Measurements from ENCODE around the gene MEGF11.
"Not testable (repeated sequence)": the region's sequence is repeated elsewhere in the genome, so short reads cannot be mapped to it uniquely, and the experiment has no call there.

Gene MEGF11

DNA sequence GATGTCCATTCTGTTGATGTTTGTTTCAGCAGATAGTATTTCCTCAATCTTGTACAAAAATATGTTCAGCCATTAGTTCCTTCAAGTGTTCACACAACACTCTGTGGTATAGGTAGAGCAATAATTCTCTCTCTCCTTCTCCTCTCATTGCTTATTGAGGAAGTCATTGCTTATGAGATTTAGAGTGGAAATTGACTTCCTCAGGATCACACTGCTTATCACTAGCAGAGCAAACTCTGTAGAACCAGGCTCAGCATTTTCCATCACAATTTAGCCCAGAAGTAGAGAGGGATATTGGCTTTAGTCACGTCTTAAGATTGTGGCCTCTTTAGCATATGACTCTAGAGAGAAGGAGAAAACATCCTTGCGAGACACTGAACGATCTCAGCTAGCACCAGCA, 353.1 kb downstream of the MEGF11 start:
- no peak overlapping the region for H3K27ac Mint-ChIP-seq
- no peaks in the 10 kb centered on the region for H3K27me3 Mint-ChIP-seq (ENCODE audit: low read depth)
- no peak overlapping the region for H3K4me3 Mint-ChIP-seq
- H3K4me1 Mint-ChIP-seq (ENCODE audit: low read depth), result peaks cover 9% of the 10 kb centered on the region
- DNase-seq (ENCODE audit: low spot score), result no peak
- H3K9me3 Mint-ChIP-seq, result no peaks in the 10 kb centered on the region
- H3K36me3 Mint-ChIP-seq (ENCODE audit: low read depth), result peaks cover 20% of the 10 kb centered on the region

DNA sequence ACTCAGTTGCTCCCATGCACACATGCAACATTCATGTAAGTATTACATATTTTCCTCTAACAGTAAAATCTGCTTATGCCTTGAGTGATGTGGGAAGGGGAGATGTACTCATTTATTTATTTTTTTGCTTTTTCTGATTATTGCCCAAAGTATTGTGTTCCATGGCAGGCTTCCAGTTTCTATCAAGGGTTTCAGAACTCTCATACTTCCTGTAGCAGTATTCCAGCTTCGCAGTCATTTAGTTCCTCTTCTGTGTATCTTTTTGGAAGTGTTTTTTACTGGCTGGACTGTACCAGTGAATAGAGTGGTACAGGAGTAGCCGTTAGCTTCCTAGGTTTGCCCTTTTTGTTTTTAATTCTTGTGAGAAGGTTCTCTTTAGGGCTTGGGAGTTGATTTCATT, 357.3 kb downstream of the MEGF11 start:
- Mint-ChIP-seq H3K4me3 (no peak overlapping the region), H3K36me3 (ENCODE audit: low read depth) (peaks cover 25% of the 10 kb centered on the region), H3K27ac (no peak overlapping the region), H3K4me1 (ENCODE audit: low read depth) (peaks cover 2% of the 10 kb centered on the region), H3K9me3 (no peaks in the 10 kb centered on the region), H3K27me3 (ENCODE audit: low read depth) (no peaks in the 10 kb centered on the region)
- DNase-seq (ENCODE audit: low spot score), result no peak

- no peak for DNase-seq (ENCODE audit: low spot score)
- Mint-ChIP-seq H3K4me1 (ENCODE audit: low read depth) (peaks cover 16% of the 10 kb centered on the region), H3K27ac (no peak overlapping the region), H3K36me3 (ENCODE audit: low read depth) (peaks cover 38% of the 10 kb centered on the region), H3K4me3 (no peak overlapping the region), H3K27me3 (ENCODE audit: low read depth) (no peaks in the 10 kb centered on the region), H3K9me3 (no peaks in the 10 kb centered on the region)
Measured at GRCh38 chr15:65893060-65893459, 360.5 kb downstream of the MEGF11 start.

GRCh38 chr15:65888981-65889380, 364.6 kb downstream of the MEGF11 start:
- H3K4me3 Mint-ChIP-seq, result peak overlapping the region; percentile 24
- DNase-seq (ENCODE audit: low spot score), result peak; percentile 27
- H3K9me3 Mint-ChIP-seq, result peaks cover 2% of the 10 kb centered on the region
- no peak overlapping the region for H3K27ac Mint-ChIP-seq
- H3K36me3 Mint-ChIP-seq (ENCODE audit: low read depth), result peaks cover 68% of the 10 kb centered on the region
- peaks cover 47% of the 10 kb centered on the region for H3K4me1 Mint-ChIP-seq (ENCODE audit: low read depth)
- no peaks in the 10 kb centered on the region for H3K27me3 Mint-ChIP-seq (ENCODE audit: low read depth)

DNA sequence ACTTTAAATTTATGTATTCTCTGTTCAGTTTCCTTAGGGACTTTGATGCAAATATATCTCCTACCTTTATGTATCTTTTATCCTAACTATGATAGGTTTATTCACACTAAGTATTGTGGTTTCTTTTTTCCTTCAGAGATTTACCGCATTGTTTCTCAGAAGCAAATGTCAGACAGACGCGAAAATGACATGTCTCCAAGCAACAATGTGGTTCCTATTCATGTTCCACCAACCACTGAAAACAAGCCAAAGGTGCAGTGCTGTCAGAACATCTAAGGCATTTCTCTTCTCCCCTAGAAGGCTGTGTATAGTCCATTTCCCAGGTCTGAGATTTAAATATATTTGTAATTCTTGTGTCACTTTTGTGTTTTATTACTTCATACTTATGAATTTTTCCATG, 366.0 kb downstream of the MEGF11 start:
- Mint-ChIP-seq H3K27ac (peak overlapping the region; percentile 85), H3K27me3 (ENCODE audit: low read depth) (no peaks in the 10 kb centered on the region), H3K4me3 (peak overlapping the region; percentile 69), H3K9me3 (peaks cover 2% of the 10 kb centered on the region), H3K4me1 (ENCODE audit: low read depth) (peaks cover 55% of the 10 kb centered on the region), H3K36me3 (ENCODE audit: low read depth) (peaks cover 75% of the 10 kb centered on the region)
- DNase-seq (ENCODE audit: low spot score), result peak; percentile 63

DNA sequence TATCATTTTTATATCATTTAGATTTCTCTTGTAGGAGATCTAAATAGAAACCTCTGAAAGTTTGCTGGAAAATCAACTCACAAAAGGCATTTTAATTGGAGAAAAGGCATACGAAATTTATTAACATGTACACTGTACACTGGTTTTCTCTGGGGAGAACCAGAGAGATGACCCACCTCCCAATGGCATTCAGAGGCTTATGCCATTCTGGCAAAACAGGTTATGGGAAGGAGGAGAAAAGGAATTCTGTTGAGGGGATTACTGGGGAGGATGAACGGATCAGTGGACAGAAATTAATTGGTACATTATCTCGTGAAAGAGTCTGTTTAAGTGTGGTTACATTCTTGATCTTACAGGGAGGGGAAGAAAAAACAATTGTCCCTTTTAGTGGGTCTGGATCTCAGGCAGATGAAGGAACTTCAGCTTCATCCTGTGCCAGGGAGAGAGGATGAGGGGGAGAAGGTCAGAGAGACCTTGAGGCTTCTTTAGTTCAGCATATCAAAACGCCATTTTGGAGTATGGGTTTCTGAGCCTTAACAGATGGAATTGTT, 367.8 kb downstream of the MEGF11 start:
- Mint-ChIP-seq H3K36me3 (ENCODE audit: low read depth) (peaks cover 76% of the 10 kb centered on the region), H3K4me1 (ENCODE audit: low read depth) (peaks cover 68% of the 10 kb centered on the region), H3K27me3 (ENCODE audit: low read depth) (no peaks in the 10 kb centered on the region), H3K9me3 (peaks cover 2% of the 10 kb centered on the region), H3K4me3 (no peak overlapping the region), H3K27ac (no peak overlapping the region)
- DNase-seq (ENCODE audit: low spot score), result no peak

GRCh38 chr15:65884511-65884910, 369.0 kb downstream of the MEGF11 start:
- H3K4me3 Mint-ChIP-seq, result peak overlapping the region; percentile 19
- H3K4me1 Mint-ChIP-seq (ENCODE audit: low read depth), result peaks cover 68% of the 10 kb centered on the region
- no peak for DNase-seq (ENCODE audit: low spot score)
- peaks cover 2% of the 10 kb centered on the region for H3K9me3 Mint-ChIP-seq
- H3K27me3 Mint-ChIP-seq (ENCODE audit: low read depth), result no peaks in the 10 kb centered on the region
- peaks cover 77% of the 10 kb centered on the region for H3K36me3 Mint-ChIP-seq (ENCODE audit: low read depth)
- H3K27ac Mint-ChIP-seq, result peak overlapping the region; percentile 41

- Mint-ChIP-seq H3K27me3 (ENCODE audit: low read depth) (no peaks in the 10 kb centered on the region), H3K4me3 (peak overlapping the region; percentile 7), H3K36me3 (ENCODE audit: low read depth) (peaks cover 72% of the 10 kb centered on the region), H3K27ac (no peak overlapping the region), H3K9me3 (peaks cover 2% of the 10 kb centered on the region), H3K4me1 (ENCODE audit: low read depth) (peaks cover 60% of the 10 kb centered on the region)
- no peak for DNase-seq (ENCODE audit: low spot score)
Measured at GRCh38 chr15:65883571-65883970, 370.0 kb downstream of the MEGF11 start.

- Mint-ChIP-seq H3K27ac (peak overlapping the region; percentile 70), H3K4me1 (ENCODE audit: low read depth) (peaks cover 50% of the 10 kb centered on the region), H3K27me3 (ENCODE audit: low read depth) (no peaks in the 10 kb centered on the region), H3K36me3 (ENCODE audit: low read depth) (peaks cover 68% of the 10 kb centered on the region), H3K4me3 (peak overlapping the region; percentile 28), H3K9me3 (no peaks in the 10 kb centered on the region)
- DNase-seq (ENCODE audit: low spot score), result no peak
Measured at GRCh38 chr15:65881766-65882434, 371.6 kb downstream of the MEGF11 start.

DNA sequence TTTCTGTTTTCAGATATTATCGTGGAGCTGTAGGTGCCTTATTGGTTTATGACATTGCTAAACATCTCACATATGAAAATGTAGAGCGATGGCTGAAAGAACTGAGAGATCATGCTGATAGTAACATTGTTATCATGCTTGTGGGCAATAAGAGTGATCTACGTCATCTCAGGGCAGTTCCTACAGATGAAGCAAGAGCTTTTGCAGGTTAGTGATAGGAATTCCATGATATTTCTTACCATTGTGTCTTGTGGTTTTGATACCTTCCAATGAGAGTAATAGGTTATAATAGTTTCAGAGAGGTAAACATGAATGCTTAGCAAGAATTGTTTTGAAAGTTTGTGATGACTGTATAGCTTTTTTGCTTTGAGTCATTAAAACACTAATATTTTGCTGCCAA, 375.8 kb downstream of the MEGF11 start:
- no peak for DNase-seq (ENCODE audit: low spot score)
- no peaks in the 10 kb centered on the region for H3K9me3 Mint-ChIP-seq
- H3K27ac Mint-ChIP-seq, result peak overlapping the region; percentile 58
- H3K36me3 Mint-ChIP-seq (ENCODE audit: low read depth), result peaks cover 45% of the 10 kb centered on the region
- no peak overlapping the region for H3K4me3 Mint-ChIP-seq
- no peaks in the 10 kb centered on the region for H3K27me3 Mint-ChIP-seq (ENCODE audit: low read depth)
- H3K4me1 Mint-ChIP-seq (ENCODE audit: low read depth), result peaks cover 26% of the 10 kb centered on the region

DNA sequence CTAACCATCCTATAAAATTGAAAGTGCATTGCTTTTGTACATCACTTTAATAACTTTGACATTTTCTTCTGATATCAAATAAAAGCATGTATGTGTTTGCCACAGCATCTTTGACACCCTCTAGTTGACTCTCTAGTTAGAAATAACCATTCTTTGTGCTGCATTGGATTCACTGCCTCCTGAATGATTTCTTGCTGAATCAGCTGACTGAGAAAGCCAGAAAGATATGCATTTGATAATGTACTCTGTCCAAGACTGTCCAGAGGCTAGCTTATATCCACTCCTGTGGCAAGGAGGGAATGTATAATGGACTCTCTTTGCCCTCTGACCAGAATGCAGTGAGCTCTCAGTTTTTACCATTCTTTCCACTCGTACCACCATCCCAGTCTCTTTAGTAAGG, 378.1 kb downstream of the MEGF11 start:
- Mint-ChIP-seq H3K27ac (no peak overlapping the region), H3K27me3 (ENCODE audit: low read depth) (no peaks in the 10 kb centered on the region), H3K9me3 (no peaks in the 10 kb centered on the region), H3K36me3 (ENCODE audit: low read depth) (peaks cover 39% of the 10 kb centered on the region), H3K4me3 (no peak overlapping the region), H3K4me1 (ENCODE audit: low read depth) (peaks cover 25% of the 10 kb centered on the region)
- DNase-seq (ENCODE audit: low spot score), result no peak

GRCh38 chr15:65873256-65873655, 380.3 kb downstream of the MEGF11 start:
- Mint-ChIP-seq H3K36me3 (ENCODE audit: low read depth) (peaks cover 33% of the 10 kb centered on the region), H3K9me3 (no peaks in the 10 kb centered on the region), H3K4me1 (ENCODE audit: low read depth) (peaks cover 28% of the 10 kb centered on the region), H3K27me3 (ENCODE audit: low read depth) (peaks cover 4% of the 10 kb centered on the region), H3K27ac (no peak overlapping the region), H3K4me3 (no peak overlapping the region)
- no peak for DNase-seq (ENCODE audit: low spot score)

- not testable (repeated sequence) for H3K27me3 Mint-ChIP-seq (ENCODE audit: low read depth); H3K27ac Mint-ChIP-seq; DNase-seq (ENCODE audit: low spot score); H3K4me3 Mint-ChIP-seq; H3K9me3 Mint-ChIP-seq
- Mint-ChIP-seq H3K36me3 (ENCODE audit: low read depth) (peaks cover 27% of the 10 kb centered on the region), H3K4me1 (ENCODE audit: low read depth) (peaks cover 25% of the 10 kb centered on the region)
Measured at GRCh38 chr15:65872596-65872995, 381.0 kb downstream of the MEGF11 start.

GRCh38 chr15:65871886-65872285, 381.7 kb downstream of the MEGF11 start:
- H3K4me3 Mint-ChIP-seq; H3K27me3 Mint-ChIP-seq (ENCODE audit: low read depth); DNase-seq (ENCODE audit: low spot score); H3K27ac Mint-ChIP-seq; H3K9me3 Mint-ChIP-seq: not testable (repeated sequence)
- Mint-ChIP-seq H3K4me1 (ENCODE audit: low read depth) (peaks cover 21% of the 10 kb centered on the region), H3K36me3 (ENCODE audit: low read depth) (peaks cover 24% of the 10 kb centered on the region)

Data from T-helper 2 cell treated with Interferon-gamma antibody and Interleukin-4, amounts not matched to agents 5 μg/mL and 100 μg/mL, for 36 hours (primary cell).